Thyroid gland (tissue), 4 donors: ENCODE data around the gene BPIFA1. TPM values are rescaled to one million over a fixed set of nuclear protein-coding genes. Genes with fewer than 3 reads are reported as not detected.

Experiments
- DNase-seq, 2 donors: peaks; one replicate each; pipeline ENCODE4 v3.0.0-alpha.2; 2019
- H3K27ac ChIP-seq, 3 donors: fragments of 200-600 bp; sonication (generic); 1 replicate in 2 of 3; 2 replicates in 1 of 3; pipeline ENCODE4 v1.5.1; 2016 to 2019; ENCODE audit warnings: mild to moderate bottlenecking in 1 of 3, moderate library complexity in 1 of 3
- H3K27me3 ChIP-seq: fragments of 200-600 bp; sonication (generic); one replicate; pipeline ENCODE4 v1.5.1; 2019
- H3K36me3 ChIP-seq, 2 donors: fragments of 200-600 bp; sonication (generic); one replicate each; pipeline ENCODE4 v1.5.1; 2016 to 2019
- H3K4me1 ChIP-seq, 2 donors: fragments of 200-600 bp; sonication (generic); one replicate each; pipeline ENCODE4 v1.5.1; 2017 to 2019
- H3K4me3 ChIP-seq, 3 donors: fragments of 200-600 bp; sonication (generic); replicated peaks in 1 of 3; 1 replicate in 2 of 3; 2 replicates in 1 of 3; pipeline ENCODE4 v1.5.1; 2016; ENCODE audit warnings: mild to moderate bottlenecking in 1 of 3
- H3K9me3 ChIP-seq: fragments of 200-600 bp; sonication (generic); one replicate; pipeline ENCODE4 v1.5.1; 2017
- CTCF ChIP-seq, 6 experiments: fragments of 200-600 bp in 3 of 6; fragments of 450-650 bp in 3 of 6; sonication (generic) in 3 of 6; IDR thresholded peaks; one replicate each; pipeline ENCODE4 v1.5.1; 2016 to 2019; ENCODE audit warnings: antibody characterized with exemption in 6 of 6, mild to moderate bottlenecking in 2 of 6, inconsistent platforms in 1 of 6, moderate library complexity in 1 of 6
- POLR2A ChIP-seq, 2 donors: fragments of 450-650 bp; IDR thresholded peaks; one replicate each; pipeline ENCODE4 v1.6.1; 2017; ENCODE audit warnings: antibody characterized with exemption in 2 of 2, mild to moderate bottlenecking in 2 of 2, moderate library complexity in 1 of 2
- WGBS, 2 donors: methylation state at CpG; one replicate each; pipeline ENCODE4 v1.1.5; 2017; 5-methylcytosine and 5-hydroxymethylcytosine counted together
- intact Hi-C: fragments of 100-400 bp; cut with DNase I; formaldehyde crosslinking; loops from one replicate; pipeline ENCODE4 v1.15.1; 2023
- total RNA-seq, 4 donors: library from RNA; depleted of rRNA; stranded (reverse); fragments of >200 nt; gene quantifications; one replicate each; pipeline ENCODE4 v1.2.3, GENCODE V29; 2016

The BPIFA1 gene
- total RNA-seq, 4 donors from 2014 or later, result not detected

- H3K27ac ChIP-seq, result no peak overlapping the region
- DNase-seq, result no peak
- peaks cover 16 to 24% of the 10 kb centered on the region in 2 donors for H3K4me1 ChIP-seq
- TF ChIP-seq CTCF (IDR thresholded peaks at IDR 0.05), result no peak
- TF ChIP-seq POLR2A (IDR thresholded peaks at IDR 0.05), result no peak
- H3K27me3 ChIP-seq, result no peaks in the 10 kb centered on the region
- 95 to 97% methylated on average over 8 of the region's 8 CpGs for WGBS, 2 donors
- no peaks in the 10 kb centered on the region for H3K36me3 ChIP-seq
- H3K9me3 ChIP-seq, result no peaks in the 10 kb centered on the region
- intact Hi-C loops, result no loop called here
- H3K4me3 ChIP-seq, result no peak overlapping the region
These were observed 46.6 kb downstream of the BPIFA1 start for GRCh38 chr20:33282196-33282934.

- intact Hi-C loops, result no loop called here
- no peak within 1 kb of the TSS for H3K27ac ChIP-seq
- no peak within 1 kb of the TSS for H3K4me3 ChIP-seq
- TF ChIP-seq CTCF (IDR thresholded peaks at IDR 0.05) (no peak), POLR2A (IDR thresholded peaks at IDR 0.05) (no peak)
- DNase-seq, result no peak
- WGBS, 2 donors, result 93 to 94% methylated on average over 11 to 13 of the region's 13 CpGs
- peaks cover 16 to 24% of the 10 kb centered on the region in 2 donors for H3K4me1 ChIP-seq
- H3K36me3 ChIP-seq, result no peaks in the 10 kb centered on the region
- H3K27me3 ChIP-seq, result no peaks in the 10 kb centered on the region
- no peaks in the 10 kb centered on the region for H3K9me3 ChIP-seq
These were observed 47.3 kb downstream of the BPIFA1 start, which contains the start of gene BPIFB1 for GRCh38 chr20:33282991-33283555. TSS of gene BPIFB1 (plus strand) at chr20:33283214. CDS start at chr20:33286074, 2,860 bp downstream.

DNA sequence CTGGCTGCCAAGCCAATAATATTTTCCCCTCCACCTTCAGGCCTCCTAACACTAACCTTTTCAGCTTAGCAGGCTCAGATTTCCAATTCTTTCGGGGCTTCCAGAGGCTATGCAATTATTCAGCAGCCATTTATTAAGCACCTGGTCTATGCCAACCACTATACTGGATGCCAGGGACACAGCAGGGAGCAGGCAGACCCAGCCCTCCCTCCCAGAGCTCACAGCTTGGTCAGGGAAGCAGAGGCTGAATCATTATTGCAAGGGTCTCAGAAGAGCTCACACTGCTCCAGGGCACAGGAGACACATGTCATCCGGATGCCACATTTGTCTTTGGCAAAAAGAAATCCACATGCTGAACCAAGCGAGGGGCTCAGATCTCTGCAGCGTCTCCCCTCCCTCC is 48.5 kb downstream of the BPIFA1 start:
- H3K4me1 ChIP-seq, result peaks cover 16 to 24% of the 10 kb centered on the region in 2 donors
- intact Hi-C loops, result no loop called here
- 67 to 88% methylated on average over 4 of the region's 4 CpGs for WGBS, 2 donors
- no peak for DNase-seq
- no peak for TF ChIP-seq CTCF (IDR thresholded peaks at IDR 0.05)
- TF ChIP-seq POLR2A (IDR thresholded peaks at IDR 0.05), result no peak
- H3K36me3 ChIP-seq, result no peaks in the 10 kb centered on the region
- no peaks in the 10 kb centered on the region for H3K9me3 ChIP-seq
- no peak overlapping the region for H3K4me3 ChIP-seq
- H3K27me3 ChIP-seq, result no peaks in the 10 kb centered on the region
- no peak overlapping the region for H3K27ac ChIP-seq

DNA sequence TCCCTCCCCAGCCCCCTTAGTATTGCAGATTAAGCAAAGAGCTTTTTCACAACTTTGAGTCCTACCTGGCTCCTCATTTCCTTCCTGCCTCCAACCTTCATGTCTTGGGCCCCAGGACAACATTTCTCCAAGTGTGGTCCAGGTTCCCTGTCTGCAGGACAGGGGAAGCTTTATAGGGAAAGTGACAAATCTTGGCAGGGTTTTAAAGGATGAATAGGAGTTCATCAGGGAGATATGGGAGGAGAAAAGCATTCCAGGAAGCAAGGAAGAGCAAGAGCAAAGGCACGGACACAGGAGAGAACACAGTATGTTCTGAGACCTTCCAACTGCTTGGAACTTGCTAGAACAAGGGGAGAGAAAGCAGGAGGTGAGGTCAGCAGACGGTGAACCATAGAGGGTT is 49.1 kb downstream of the BPIFA1 start:
- Histone ChIP-seq H3K36me3 (no peaks in the 10 kb centered on the region), H3K27me3 (no peaks in the 10 kb centered on the region), H3K27ac (no peak overlapping the region), H3K4me1 (peaks cover 13 to 18% of the 10 kb centered on the region in 2 donors), H3K4me3 (no peak overlapping the region), H3K9me3 (no peaks in the 10 kb centered on the region)
- intact Hi-C loops, result no loop called here
- TF ChIP-seq CTCF (IDR thresholded peaks at IDR 0.05) (no peak), POLR2A (IDR thresholded peaks at IDR 0.05) (no peak)
- 68 to 82% methylated on average over 2 of the region's 2 CpGs for WGBS, 2 donors
- DNase-seq, result no peak

DNA sequence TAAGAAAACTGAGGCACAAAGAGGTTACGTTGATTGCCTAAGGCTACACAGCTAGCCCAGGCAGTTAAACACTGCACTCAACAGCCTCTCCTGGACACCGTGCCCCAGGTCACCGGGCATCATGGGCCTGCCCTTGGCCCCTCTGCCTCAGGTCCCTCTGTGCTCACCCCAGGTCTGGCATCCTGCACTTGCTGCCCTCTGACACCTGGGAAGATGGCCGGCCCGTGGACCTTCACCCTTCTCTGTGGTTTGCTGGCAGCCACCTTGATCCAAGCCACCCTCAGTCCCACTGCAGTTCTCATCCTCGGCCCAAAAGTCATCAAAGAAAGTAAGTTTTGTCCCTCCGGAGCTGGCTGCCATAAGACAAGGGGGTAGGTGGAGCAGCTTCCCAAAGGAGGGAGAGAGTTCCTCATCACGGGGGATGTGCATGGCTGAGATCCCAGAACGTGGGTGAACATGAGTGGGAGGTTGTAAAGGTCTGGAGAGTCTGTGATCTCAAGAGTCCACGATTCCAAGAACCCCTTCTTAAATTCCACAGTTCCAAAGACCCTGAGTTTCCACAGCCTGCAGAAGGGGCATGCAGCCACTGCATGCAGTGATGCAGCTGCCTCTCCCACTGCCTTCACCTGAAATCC is 50.2 kb downstream of the BPIFA1 start:
- H3K4me1 ChIP-seq, result peaks cover 7 to 9% of the 10 kb centered on the region in 2 donors
- H3K27ac ChIP-seq, result no peak overlapping the region
- H3K36me3 ChIP-seq, result no peaks in the 10 kb centered on the region
- no peaks in the 10 kb centered on the region for H3K9me3 ChIP-seq
- DNase-seq, result no peak
- WGBS, 2 donors, result 67 to 74% methylated on average over 10 of the region's 10 CpGs
- TF ChIP-seq POLR2A (IDR thresholded peaks at IDR 0.05) (no peak), CTCF (IDR thresholded peaks at IDR 0.05) (no peak)
- intact Hi-C loops, result no loop called here
- H3K4me3 ChIP-seq, result no peak overlapping the region
- no peaks in the 10 kb centered on the region for H3K27me3 ChIP-seq
